IPS-18a (cell line): ENCODE measurements around the gene CFAP54.
"Not testable (repeated sequence)": the region's sequence is repeated elsewhere in the genome, so short reads cannot be mapped to it uniquely, and the experiment has no call there.

Source experiments
- H3K27ac ChIP-seq: one replicate; pipeline ENCODE4 v1.5.1; 2013; ENCODE audit warnings: low read length
- H3K27me3 ChIP-seq: one replicate; pipeline ENCODE4 v1.6.1; 2013; ENCODE audit warnings: mild to moderate bottlenecking, low read length; ENCODE audit not compliant: control insufficient read depth, insufficient read depth
- H3K36me3 ChIP-seq: one replicate; pipeline ENCODE4 v1.6.1; 2013; ENCODE audit warnings: low read depth, low read length; ENCODE audit not compliant: control insufficient read depth
- H3K4me1 ChIP-seq: one replicate; pipeline ENCODE4 v1.6.1; 2013; ENCODE audit warnings: low read depth, low read length; ENCODE audit not compliant: control insufficient read depth
- H3K4me3 ChIP-seq: one replicate; pipeline ENCODE4 v1.5.1; 2013; ENCODE audit warnings: low read length
- H3K9ac ChIP-seq: one replicate; pipeline ENCODE4 v1.6.1; 2013; ENCODE audit warnings: mild to moderate bottlenecking, low read length, moderate library complexity
- H3K9me3 ChIP-seq: one replicate; pipeline ENCODE4 v1.6.1; 2013; ENCODE audit warnings: low read depth, low read length; ENCODE audit not compliant: control insufficient read depth

The CFAP54 gene

DNA sequence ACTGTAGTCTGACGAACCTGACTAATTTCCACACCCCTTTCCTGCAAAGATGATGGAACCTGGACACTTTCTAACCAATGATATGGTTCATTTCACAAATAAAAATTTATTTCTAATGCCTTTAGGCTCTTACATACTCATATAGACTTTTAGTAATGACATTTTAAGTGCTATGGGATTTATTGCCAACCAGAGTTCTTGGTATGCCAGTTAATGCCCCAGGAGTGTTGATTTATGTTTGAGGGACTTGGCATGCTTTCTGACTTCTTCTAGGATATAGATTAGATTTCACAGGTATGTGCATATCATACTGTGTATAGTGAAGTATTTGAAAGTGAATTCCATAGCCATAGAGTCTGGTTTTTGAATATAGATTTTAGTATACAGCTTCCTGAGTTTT lies 159.5 kb downstream of the CFAP54 start:
- Histone ChIP-seq H3K27ac (no peak overlapping the region), H3K4me1 (no peaks in the 10 kb centered on the region), H3K9me3 (peaks cover 4% of the 10 kb centered on the region), H3K36me3 (no peaks in the 10 kb centered on the region), H3K9ac (no peak overlapping the region), H3K27me3 (no peaks in the 10 kb centered on the region), H3K4me3 (no peak overlapping the region)

DNA sequence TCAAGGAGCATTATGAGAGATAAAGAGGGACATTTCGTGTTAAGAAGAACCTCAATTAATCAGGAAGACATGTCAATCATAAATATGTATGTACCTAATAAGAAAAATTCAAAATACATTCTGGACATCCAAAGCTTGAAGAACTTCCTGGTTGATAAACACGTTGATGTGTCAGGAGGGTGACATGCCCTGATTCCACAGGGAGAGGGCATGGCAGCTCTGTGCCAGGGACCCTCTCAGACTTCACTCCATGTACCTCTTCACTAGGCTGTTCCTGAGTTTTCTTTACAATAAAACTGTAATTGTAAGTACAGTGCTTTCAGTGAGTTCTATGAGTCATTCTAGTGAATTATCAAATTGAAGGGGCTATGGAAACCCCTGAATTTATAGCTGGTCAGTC lies 163.5 kb downstream of the CFAP54 start:
- H3K36me3 ChIP-seq, result no peaks in the 10 kb centered on the region
- no peaks in the 10 kb centered on the region for H3K27me3 ChIP-seq
- H3K4me1 ChIP-seq, result no peaks in the 10 kb centered on the region
- no peak overlapping the region for H3K4me3 ChIP-seq
- H3K9ac ChIP-seq, result no peak overlapping the region
- H3K27ac ChIP-seq, result no peak overlapping the region
- no peaks in the 10 kb centered on the region for H3K9me3 ChIP-seq

DNA sequence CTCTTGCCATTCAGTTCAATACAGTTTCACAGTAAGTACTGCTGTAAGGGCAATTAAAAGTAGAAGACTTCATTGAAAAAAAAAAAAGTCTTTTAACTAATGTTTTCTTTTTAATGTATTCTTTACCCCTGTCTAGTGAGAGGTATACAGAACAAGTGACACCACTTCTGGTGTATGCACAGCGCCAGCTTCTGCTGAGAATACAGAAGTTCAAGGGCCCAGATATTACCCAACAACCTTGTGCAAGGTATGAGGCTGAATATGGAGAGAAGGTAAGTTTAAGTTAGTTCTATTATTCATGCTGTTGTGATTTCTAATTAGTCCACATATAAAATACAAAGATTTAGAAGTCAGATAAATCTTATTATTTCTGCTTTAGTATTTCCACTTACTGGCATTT lies 168.7 kb downstream of the CFAP54 start:
- H3K27ac ChIP-seq, result no peak overlapping the region
- H3K27me3 ChIP-seq, result no peaks in the 10 kb centered on the region
- no peaks in the 10 kb centered on the region for H3K4me1 ChIP-seq
- no peaks in the 10 kb centered on the region for H3K36me3 ChIP-seq
- H3K4me3 ChIP-seq, result no peak overlapping the region
- no peak overlapping the region for H3K9ac ChIP-seq
- no peaks in the 10 kb centered on the region for H3K9me3 ChIP-seq

DNA sequence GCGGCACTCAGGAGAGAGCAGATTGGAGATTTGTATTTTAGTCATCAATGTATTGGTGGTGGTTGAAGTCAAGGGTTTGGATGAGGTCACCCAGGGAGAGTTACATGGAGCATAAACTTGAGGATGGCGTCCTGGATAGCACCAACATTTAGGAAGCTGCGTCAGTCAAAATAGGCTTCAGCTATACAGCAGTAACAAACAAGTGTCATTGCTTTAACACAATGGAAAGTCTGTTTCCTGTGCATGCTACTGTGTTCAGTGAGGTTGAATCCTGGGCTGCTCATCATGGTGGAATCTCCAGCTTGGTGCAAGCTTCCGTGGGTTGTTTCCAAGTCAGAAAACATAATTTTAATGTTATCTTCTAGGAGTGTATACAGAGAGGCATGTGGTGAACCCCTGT lies 180.4 kb downstream of the CFAP54 start:
- H3K9ac ChIP-seq, result no peak overlapping the region
- no peak overlapping the region for H3K4me3 ChIP-seq
- H3K9me3 ChIP-seq, result peaks cover 3% of the 10 kb centered on the region
- H3K27ac ChIP-seq, result no peak overlapping the region
- peaks cover 5% of the 10 kb centered on the region for H3K4me1 ChIP-seq
- H3K36me3 ChIP-seq, result no peaks in the 10 kb centered on the region
- H3K27me3 ChIP-seq, result no peaks in the 10 kb centered on the region

DNA sequence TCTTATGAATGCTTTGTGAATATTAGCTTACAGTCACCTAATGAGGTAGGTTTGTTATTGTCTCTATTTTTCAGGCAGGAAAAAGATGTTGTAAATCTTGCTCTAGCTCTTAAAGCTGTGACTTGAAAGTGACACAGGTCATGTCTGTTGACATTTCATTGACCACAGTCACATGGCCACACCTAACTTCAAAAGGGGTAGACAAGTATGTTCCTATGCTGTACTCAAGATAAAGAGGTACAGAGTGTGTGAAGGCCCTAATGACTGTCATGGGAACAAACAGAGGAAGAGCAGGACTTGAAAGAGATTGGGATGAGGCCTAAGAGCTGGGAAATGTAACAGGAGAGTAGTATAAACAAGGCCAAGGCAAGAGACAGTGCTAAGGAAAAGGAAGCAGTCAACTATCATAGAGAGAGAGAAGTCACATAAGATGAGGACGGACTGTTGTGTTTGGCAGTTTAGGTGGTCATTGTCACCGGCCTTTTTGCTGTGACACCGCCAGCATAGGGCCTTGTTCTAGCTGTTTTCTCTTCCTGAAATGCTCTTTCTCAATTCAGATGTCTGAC lies 181.0 kb downstream of the CFAP54 start:
- Histone ChIP-seq H3K4me3 (no peak overlapping the region), H3K9me3 (peaks cover 3% of the 10 kb centered on the region), H3K4me1 (peaks cover 5% of the 10 kb centered on the region), H3K9ac (no peak overlapping the region), H3K27ac (no peak overlapping the region), H3K27me3 (no peaks in the 10 kb centered on the region), H3K36me3 (no peaks in the 10 kb centered on the region)

DNA sequence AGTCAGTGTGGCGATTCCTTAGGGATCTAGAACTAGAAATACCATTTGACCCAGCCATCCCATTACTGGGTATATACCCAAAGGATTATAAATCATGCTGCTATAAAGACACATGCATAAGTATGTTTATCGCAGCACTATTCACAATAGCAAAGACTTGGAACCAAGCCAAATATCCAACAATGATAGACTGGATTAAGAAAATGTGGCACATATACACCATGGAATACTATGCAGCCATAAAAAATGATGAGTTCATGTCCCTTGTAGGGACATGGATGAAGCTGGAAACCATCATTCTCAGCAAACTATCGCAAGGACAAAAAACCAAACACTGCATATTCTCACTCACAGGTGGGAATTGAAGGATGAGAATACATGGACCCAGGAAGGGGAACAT lies 186.1 kb downstream of the CFAP54 start:
- not testable (repeated sequence) for H3K27me3 ChIP-seq, H3K4me1 ChIP-seq, H3K9ac ChIP-seq, H3K9me3 ChIP-seq, H3K4me3 ChIP-seq, H3K36me3 ChIP-seq, H3K27ac ChIP-seq

DNA sequence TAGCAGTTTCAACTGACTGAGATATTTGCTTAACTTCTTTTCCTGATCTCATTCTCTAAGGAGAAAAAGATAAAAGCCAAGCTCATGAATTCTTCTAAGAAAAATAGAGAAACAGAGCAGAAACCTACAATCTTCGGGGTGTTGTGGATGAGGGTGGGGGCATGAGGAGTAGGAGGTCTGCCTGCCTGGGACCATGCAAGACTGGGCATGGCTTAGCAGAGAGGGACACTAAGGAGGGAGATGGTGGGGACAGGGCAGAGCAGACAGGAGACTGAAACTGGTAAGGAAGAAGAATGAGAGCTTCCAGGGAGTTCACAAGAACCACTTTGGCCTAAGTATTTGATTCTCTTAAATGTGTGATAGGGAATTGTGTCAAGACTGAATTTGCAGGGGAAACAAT lies 188.0 kb downstream of the CFAP54 start:
- H3K36me3 ChIP-seq, result no peaks in the 10 kb centered on the region
- H3K9ac ChIP-seq, result no peak overlapping the region
- no peaks in the 10 kb centered on the region for H3K9me3 ChIP-seq
- no peaks in the 10 kb centered on the region for H3K27me3 ChIP-seq
- no peak overlapping the region for H3K27ac ChIP-seq
- H3K4me1 ChIP-seq, result peaks cover 3% of the 10 kb centered on the region
- H3K4me3 ChIP-seq, result no peak overlapping the region

DNA sequence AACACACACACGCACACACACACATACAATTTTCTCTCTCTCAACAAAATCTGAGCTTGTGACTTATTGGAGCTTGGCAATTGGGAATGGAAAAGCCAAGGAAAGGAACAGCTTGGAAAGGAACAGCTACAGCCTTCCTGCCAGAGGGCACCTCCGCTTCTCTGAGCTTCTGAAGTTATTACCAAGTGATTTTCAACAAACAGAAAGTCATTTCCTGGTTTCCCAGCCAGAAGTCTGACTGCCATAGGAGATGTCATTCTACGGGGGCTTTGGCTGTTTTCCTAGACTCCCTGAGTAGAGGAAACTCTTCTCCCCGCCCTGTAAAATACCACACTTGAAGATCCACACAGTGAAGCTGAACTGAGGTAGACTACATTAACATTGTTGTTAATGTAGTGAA lies 198.3 kb downstream of the CFAP54 start:
- H3K27ac ChIP-seq, result no peak overlapping the region
- H3K36me3 ChIP-seq, result no peaks in the 10 kb centered on the region
- H3K9me3 ChIP-seq, result no peaks in the 10 kb centered on the region
- H3K9ac ChIP-seq, result no peak overlapping the region
- H3K4me1 ChIP-seq, result no peaks in the 10 kb centered on the region
- no peaks in the 10 kb centered on the region for H3K27me3 ChIP-seq
- no peak overlapping the region for H3K4me3 ChIP-seq

DNA sequence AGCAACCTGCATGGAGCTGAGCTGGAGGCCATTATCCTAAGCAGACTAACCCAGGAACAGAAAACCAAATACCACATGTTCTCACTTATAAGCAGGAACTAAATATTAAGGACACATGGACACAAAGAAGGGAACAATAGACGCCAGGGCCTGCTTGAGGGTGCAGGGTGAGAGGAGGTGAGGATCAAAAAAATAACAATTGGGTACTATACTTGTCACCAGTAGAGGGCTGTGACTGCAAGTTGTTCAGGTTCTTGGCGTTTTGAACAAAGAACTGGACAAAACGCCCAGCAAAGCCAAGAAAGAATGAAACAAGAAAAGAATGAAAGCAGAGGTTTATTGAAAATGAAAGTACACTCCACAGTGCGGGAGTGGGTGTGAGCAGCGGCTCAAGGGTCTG lies 209.1 kb downstream of the CFAP54 start:
- Histone ChIP-seq H3K27me3 (no peaks in the 10 kb centered on the region), H3K9me3 (no peaks in the 10 kb centered on the region), H3K27ac (no peak overlapping the region), H3K4me1 (no peaks in the 10 kb centered on the region), H3K36me3 (no peaks in the 10 kb centered on the region), H3K4me3 (no peak overlapping the region), H3K9ac (no peak overlapping the region)

DNA sequence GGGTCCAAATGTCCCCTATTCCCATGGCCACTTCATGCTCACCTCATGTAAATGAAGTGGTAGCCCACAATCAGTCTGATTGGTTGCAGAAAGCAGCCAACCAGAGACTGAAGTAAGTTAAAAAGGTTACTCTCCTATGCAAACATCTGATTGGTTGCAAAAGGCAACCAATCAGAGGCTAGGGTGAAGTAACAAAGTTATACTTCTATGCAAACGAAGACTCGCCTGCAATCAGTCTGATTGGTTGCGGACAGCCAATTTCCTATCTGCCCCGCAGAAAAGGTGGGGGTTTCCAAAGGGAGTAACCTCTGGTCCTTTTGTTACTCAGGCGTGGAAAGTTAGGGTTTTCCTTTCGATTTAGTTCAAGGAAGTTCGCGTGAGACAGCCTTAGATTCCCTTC lies 209.6 kb downstream of the CFAP54 start:
- Histone ChIP-seq H3K4me1 (no peaks in the 10 kb centered on the region), H3K9ac (no peak overlapping the region), H3K36me3 (no peaks in the 10 kb centered on the region), H3K4me3 (no peak overlapping the region), H3K27me3 (no peaks in the 10 kb centered on the region), H3K27ac (no peak overlapping the region), H3K9me3 (no peaks in the 10 kb centered on the region)

DNA sequence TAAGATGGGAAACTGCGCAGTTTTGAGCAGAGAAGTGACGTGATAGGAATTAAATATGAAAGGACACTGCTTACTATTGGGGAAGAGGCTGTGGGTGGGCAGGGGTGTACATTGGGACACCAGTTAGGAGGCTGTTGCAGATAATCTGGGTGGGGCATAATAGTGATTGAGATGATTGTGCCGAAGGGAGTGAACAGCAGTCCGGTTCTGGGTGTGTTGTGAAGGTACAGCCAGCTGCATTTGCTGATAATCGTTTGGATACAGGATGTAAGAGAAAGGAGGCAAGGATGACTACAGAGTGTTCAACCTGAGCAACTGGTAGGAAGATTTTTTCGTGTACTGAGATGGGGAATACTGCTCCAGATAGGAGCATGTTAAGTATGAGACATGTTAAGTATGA lies 212.5 kb downstream of the CFAP54 start:
- Histone ChIP-seq H3K9ac (no peak overlapping the region), H3K4me1 (no peaks in the 10 kb centered on the region), H3K36me3 (no peaks in the 10 kb centered on the region), H3K27ac (no peak overlapping the region), H3K9me3 (no peaks in the 10 kb centered on the region), H3K4me3 (no peak overlapping the region), H3K27me3 (no peaks in the 10 kb centered on the region)

DNA sequence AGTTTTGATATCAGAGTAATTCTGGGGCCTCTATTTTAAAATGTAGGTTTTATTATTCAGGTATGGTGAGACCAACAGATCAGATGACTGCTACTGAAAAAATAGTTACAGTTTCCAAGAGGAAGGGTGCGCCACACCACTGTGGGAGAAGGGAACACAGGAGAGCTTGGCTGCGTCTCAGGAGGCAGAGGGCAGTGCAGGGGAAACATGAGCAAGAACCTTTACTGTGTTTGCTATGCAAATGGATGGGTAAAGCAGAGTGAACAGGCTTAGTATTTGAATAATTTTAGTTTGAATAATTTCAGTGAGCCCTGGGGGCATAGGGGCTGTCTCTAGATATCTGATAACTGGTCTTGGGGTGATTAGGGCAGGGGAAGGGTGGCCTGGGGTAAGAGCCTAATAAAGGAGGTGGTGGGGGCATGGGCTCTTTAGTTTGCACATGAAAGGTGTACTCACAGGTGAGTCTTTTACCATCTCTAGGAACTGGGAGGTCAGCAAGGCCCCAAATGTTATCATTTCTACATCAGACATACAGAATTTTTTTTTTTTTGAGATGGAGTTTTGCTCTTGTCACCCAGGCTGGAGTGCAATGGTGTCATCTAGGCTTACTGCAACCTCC lies 220.9 kb downstream of the CFAP54 start:
- no peaks in the 10 kb centered on the region for H3K27me3 ChIP-seq
- H3K27ac ChIP-seq, result no peak overlapping the region
- no peaks in the 10 kb centered on the region for H3K36me3 ChIP-seq
- H3K9me3 ChIP-seq, result no peaks in the 10 kb centered on the region
- H3K9ac ChIP-seq, result no peak overlapping the region
- H3K4me3 ChIP-seq, result no peak overlapping the region
- peaks cover 3% of the 10 kb centered on the region for H3K4me1 ChIP-seq
